SJCRH30 (cell line): ENCODE data around the gene CACHD1. TPM values are rescaled to one million over a fixed set of nuclear protein-coding genes. Genes with fewer than 3 reads are reported as not detected.

Experiments used
- DNase-seq, 2 experiments: peaks; one replicate each; pipeline ENCODE4 v3.0.0-alpha.2; 2015 to 2020
- H3K27ac ChIP-seq: fragments of 250-450 bp; sonication (Bioruptor Pico); 2 replicates; pipeline ENCODE4 v1.5.1; 2020; ENCODE audit warnings: mild to moderate bottlenecking, moderate library complexity
- H3K27me3 ChIP-seq: fragments of 250-450 bp; sonication (Bioruptor Pico); 2 replicates; pipeline ENCODE4 v1.5.1; 2020; ENCODE audit warnings: mild to moderate bottlenecking, moderate library complexity
- H3K36me3 ChIP-seq: fragments of 250-450 bp; sonication (Bioruptor Pico); 2 replicates; pipeline ENCODE4 v1.5.1; 2020; ENCODE audit warnings: mild to moderate bottlenecking, moderate library complexity
- H3K4me1 ChIP-seq: fragments of 250-450 bp; sonication (Bioruptor Pico); 2 replicates; pipeline ENCODE4 v1.5.1; 2020; ENCODE audit warnings: mild to moderate bottlenecking, moderate library complexity
- H3K4me3 ChIP-seq: fragments of 250-450 bp; sonication (Bioruptor Pico); 2 replicates; pipeline ENCODE4 v1.5.1; 2020; ENCODE audit warnings: mild to moderate bottlenecking, moderate library complexity
- H3K9me3 ChIP-seq: fragments of 250-450 bp; sonication (Bioruptor Pico); replicated peaks from 2 replicates; pipeline ENCODE4 v1.5.1; 2020; ENCODE audit warnings: mild to moderate bottlenecking, moderate library complexity
- total RNA-seq: library from RNA; depleted of rRNA; stranded (reverse); fragments of >200 nt; shearing (Covaris generic); gene quantifications from 2 replicates; pipeline ENCODE4 v1.2.3, GENCODE V29; 2014

Gene CACHD1
- total RNA-seq, 1 experiment from 2014 or later, result 12.1 TPM

GRCh38 chr1:64623750-64624191 lies 153.8 kb downstream of the CACHD1 start:
- no peaks in the 10 kb centered on the region for H3K36me3 ChIP-seq
- H3K27me3 ChIP-seq, result no peaks in the 10 kb centered on the region
- H3K27ac ChIP-seq, result peak overlapping the region; percentile 38
- DNase-seq, result peak; percentile 67 to 76
- H3K9me3 ChIP-seq, result no peaks in the 10 kb centered on the region
- no peak overlapping the region for H3K4me3 ChIP-seq
- H3K4me1 ChIP-seq, result peaks cover 16% of the 10 kb centered on the region

GRCh38 chr1:64624218-64624713 lies 154.3 kb downstream of the CACHD1 start:
- peaks cover 16% of the 10 kb centered on the region for H3K4me1 ChIP-seq
- no peaks in the 10 kb centered on the region for H3K27me3 ChIP-seq
- H3K4me3 ChIP-seq, result no peak overlapping the region
- no peaks in the 10 kb centered on the region for H3K36me3 ChIP-seq
- peak; percentile 85 to 89 for DNase-seq
- H3K9me3 ChIP-seq, result no peaks in the 10 kb centered on the region
- peak overlapping the region; percentile 38 for H3K27ac ChIP-seq

GRCh38 chr1:64624808-64625207 lies 154.9 kb downstream of the CACHD1 start:
- H3K27me3 ChIP-seq, result no peaks in the 10 kb centered on the region
- H3K4me3 ChIP-seq, result no peak overlapping the region
- DNase-seq, result no peak
- no peaks in the 10 kb centered on the region for H3K36me3 ChIP-seq
- H3K9me3 ChIP-seq, result no peaks in the 10 kb centered on the region
- peaks cover 16% of the 10 kb centered on the region for H3K4me1 ChIP-seq
- peak overlapping the region; percentile 38; the same call in 1 of the 2 replicates for H3K27ac ChIP-seq

GRCh38 chr1:64630611-64631010 lies 160.7 kb downstream of the CACHD1 start:
- Histone ChIP-seq H3K27ac (no peak overlapping the region), H3K9me3 (no peaks in the 10 kb centered on the region), H3K36me3 (no peaks in the 10 kb centered on the region), H3K4me3 (no peak overlapping the region), H3K27me3 (no peaks in the 10 kb centered on the region), H3K4me1 (no peaks in the 10 kb centered on the region)
- no peak for DNase-seq

GRCh38 chr1:64631346-64632034 lies 161.6 kb downstream of the CACHD1 start:
- H3K36me3 ChIP-seq, result 0 out of 2 replicates have a peak, but pooled peaks cover 2% of the 10 kb centered on the region
- H3K4me1 ChIP-seq, result no peaks in the 10 kb centered on the region
- no peaks in the 10 kb centered on the region for H3K9me3 ChIP-seq
- no peak overlapping the region for H3K27ac ChIP-seq
- H3K27me3 ChIP-seq, result no peaks in the 10 kb centered on the region
- no peak overlapping the region for H3K4me3 ChIP-seq
- DNase-seq, result no peak

GRCh38 chr1:64632936-64633335 lies 163.0 kb downstream of the CACHD1 start:
- H3K4me1 ChIP-seq, result no peaks in the 10 kb centered on the region
- H3K27me3 ChIP-seq, result no peaks in the 10 kb centered on the region
- H3K36me3 ChIP-seq, result 0 out of 2 replicates have a peak, but pooled peaks cover 2% of the 10 kb centered on the region
- no peaks in the 10 kb centered on the region for H3K9me3 ChIP-seq
- H3K27ac ChIP-seq, result no peak overlapping the region
- DNase-seq, result no peak
- no peak overlapping the region for H3K4me3 ChIP-seq

GRCh38 chr1:64645735-64646134 lies 175.8 kb downstream of the CACHD1 start:
- H3K9me3 ChIP-seq, result no peaks in the 10 kb centered on the region
- H3K36me3 ChIP-seq, result peaks cover 2% of the 10 kb centered on the region
- no peaks in the 10 kb centered on the region for H3K27me3 ChIP-seq
- no peak overlapping the region for H3K27ac ChIP-seq
- no peak for DNase-seq
- no peaks in the 10 kb centered on the region for H3K4me1 ChIP-seq
- no peak overlapping the region for H3K4me3 ChIP-seq

GRCh38 chr1:64650411-64650810 lies 180.5 kb downstream of the CACHD1 start:
- Histone ChIP-seq H3K4me3 (no peak overlapping the region), H3K36me3 (peaks cover 4% of the 10 kb centered on the region; the same call in 1 of the 2 replicates), H3K9me3 (no peaks in the 10 kb centered on the region), H3K4me1 (no peaks in the 10 kb centered on the region), H3K27ac (no peak overlapping the region), H3K27me3 (no peaks in the 10 kb centered on the region)
- DNase-seq, result no peak

GRCh38 chr1:64651841-64652240 lies 181.9 kb downstream of the CACHD1 start:
- peaks cover 4% of the 10 kb centered on the region; the same call in 1 of the 2 replicates for H3K36me3 ChIP-seq
- H3K27ac ChIP-seq, result no peak overlapping the region
- H3K4me3 ChIP-seq, result no peak overlapping the region
- DNase-seq, result no peak
- no peaks in the 10 kb centered on the region for H3K27me3 ChIP-seq
- no peaks in the 10 kb centered on the region for H3K9me3 ChIP-seq
- H3K4me1 ChIP-seq, result no peaks in the 10 kb centered on the region

GRCh38 chr1:64653466-64653865 lies 183.5 kb downstream of the CACHD1 start:
- Histone ChIP-seq H3K4me1 (no peaks in the 10 kb centered on the region), H3K27ac (no peak overlapping the region), H3K27me3 (no peaks in the 10 kb centered on the region), H3K36me3 (peaks cover 4% of the 10 kb centered on the region; the same call in 1 of the 2 replicates), H3K9me3 (no peaks in the 10 kb centered on the region), H3K4me3 (no peak overlapping the region)
- no peak for DNase-seq

- Histone ChIP-seq H3K36me3 (peaks cover 4% of the 10 kb centered on the region; the same call in 1 of the 2 replicates), H3K27me3 (no peaks in the 10 kb centered on the region), H3K4me1 (no peaks in the 10 kb centered on the region), H3K9me3 (no peaks in the 10 kb centered on the region), H3K4me3 (no peak overlapping the region), H3K27ac (no peak overlapping the region)
- no peak for DNase-seq
These were observed 184.8 kb downstream of the CACHD1 start for GRCh38 chr1:64654519-64655341.

- no peaks in the 10 kb centered on the region for H3K9me3 ChIP-seq
- DNase-seq, result no peak
- no peak overlapping the region for H3K27ac ChIP-seq
- no peaks in the 10 kb centered on the region for H3K27me3 ChIP-seq
- no peaks in the 10 kb centered on the region for H3K4me1 ChIP-seq
- H3K36me3 ChIP-seq, result peaks cover 4% of the 10 kb centered on the region; the same call in 1 of the 2 replicates
- no peak overlapping the region for H3K4me3 ChIP-seq
These were observed 185.9 kb downstream of the CACHD1 start for GRCh38 chr1:64655861-64656260.

GRCh38 chr1:64659478-64660138 lies 189.7 kb downstream of the CACHD1 start:
- H3K27ac ChIP-seq, result no peak overlapping the region
- no peaks in the 10 kb centered on the region for H3K9me3 ChIP-seq
- no peaks in the 10 kb centered on the region for H3K27me3 ChIP-seq
- H3K4me3 ChIP-seq, result no peak overlapping the region
- no peaks in the 10 kb centered on the region for H3K4me1 ChIP-seq
- DNase-seq, result no peak
- H3K36me3 ChIP-seq, result no peaks in the 10 kb centered on the region; the same call in none of the 2 replicates

- Histone ChIP-seq H3K9me3 (no peaks in the 10 kb centered on the region), H3K36me3 (no peaks in the 10 kb centered on the region; the same call in none of the 2 replicates), H3K4me1 (no peaks in the 10 kb centered on the region), H3K27me3 (no peaks in the 10 kb centered on the region), H3K27ac (no peak overlapping the region), H3K4me3 (no peak overlapping the region)
- peak; percentile 24 to 33 for DNase-seq
These were observed 193.7 kb downstream of the CACHD1 start for GRCh38 chr1:64663668-64664067.
